Colonic mucosa (tissue), 4 donors: ENCODE data around the gene DNASE1L1. TPM values are rescaled to one million over a fixed set of nuclear protein-coding genes. Genes with fewer than 3 reads are reported as not detected.
A peak's percentile ranks its signal among the peaks of the same experiment; 100 is the strongest.

ENCODE experiments used
- DNase-seq: peaks from one replicate; pipeline ENCODE4 v3.0.0-alpha.2; 2020
- H3K27ac ChIP-seq: fragments of 200-600 bp; one replicate; pipeline ENCODE4 v1.8.0; 2021
- H3K27me3 ChIP-seq: fragments of 200-600 bp; one replicate; pipeline ENCODE4 v1.8.0; 2021
- H3K36me3 ChIP-seq: fragments of 200-600 bp; one replicate; pipeline ENCODE4 v1.8.0; 2021
- H3K4me1 ChIP-seq: fragments of 200-600 bp; one replicate; pipeline ENCODE4 v1.8.0; 2021; ENCODE audit warnings: mild to moderate bottlenecking
- H3K4me3 ChIP-seq: fragments of 200-600 bp; one replicate; pipeline ENCODE4 v1.8.0; 2021
- H3K9ac ChIP-seq, 2 donors: one replicate each; pipeline ENCODE4 v1.7.0; 2013; ENCODE audit warnings: control low read depth in 2 of 2, low read depth in 2 of 2, low read length in 2 of 2
- H3K9me3 ChIP-seq: fragments of 200-600 bp; one replicate; pipeline ENCODE4 v1.8.0; 2021
- CTCF ChIP-seq: fragments of 200-600 bp; IDR thresholded peaks from one replicate; pipeline ENCODE4 v1.8.0; 2022; ENCODE audit warnings: antibody characterized with exemption, mild to moderate bottlenecking
- intact Hi-C: fragments of 100-400 bp; cut with DNase I; formaldehyde crosslinking; loops from one replicate; pipeline ENCODE4 v1.14.1; 2022
- total RNA-seq, 2 donors: library from RNA; stranded (reverse); fragmentation: NEBNext Ultra II Directional in 1 of 2; extraction: Animal tissue kit (Norgen Biotek cat#: 25700) in 1 of 2; gene quantifications; one replicate each; pipeline ENCODE4 v1.2.1, GENCODE V29; 2021
- donor health status: healthy.
- donor health status: DM: no; HTN: no; CAD: no.
- donor health status: DM: no; HTN: no; CAD: no.

The DNASE1L1 gene
- total RNA-seq, 2 donors from 2014 or later, result 19.1 to 29.2 TPM

DNA sequence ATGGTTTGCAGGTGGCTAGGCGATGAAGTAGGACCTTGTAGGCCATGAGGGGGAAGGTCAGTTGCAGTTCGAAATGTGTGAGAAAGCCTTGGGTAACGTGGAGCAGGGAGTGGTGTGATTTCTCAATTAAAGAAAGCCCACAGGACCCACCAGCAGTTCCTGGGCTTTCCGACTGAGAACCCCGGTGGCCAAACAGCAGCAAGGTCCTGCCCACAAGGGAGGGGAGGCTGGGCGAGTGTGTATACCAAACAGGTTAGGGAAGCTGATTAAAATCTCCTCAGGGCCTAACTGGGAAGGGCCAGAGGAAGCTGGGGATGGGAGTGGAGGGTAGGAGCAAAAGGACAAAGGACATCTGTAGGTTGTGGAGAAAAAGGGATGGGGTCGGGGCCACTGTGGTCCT lies 21.9 kb upstream of the DNASE1L1 start:
- Histone ChIP-seq H3K4me3 (no peak overlapping the region), H3K27me3 (no peaks in the 10 kb centered on the region), H3K4me1 (no peaks in the 10 kb centered on the region), H3K9me3 (no peaks in the 10 kb centered on the region), H3K36me3 (no peaks in the 10 kb centered on the region), H3K9ac (no peak overlapping the region), H3K27ac (peak overlapping the region; percentile 27)
- no peak for TF ChIP-seq CTCF
- DNase-seq, result no peak
- intact Hi-C loops, result no loop called here

DNA sequence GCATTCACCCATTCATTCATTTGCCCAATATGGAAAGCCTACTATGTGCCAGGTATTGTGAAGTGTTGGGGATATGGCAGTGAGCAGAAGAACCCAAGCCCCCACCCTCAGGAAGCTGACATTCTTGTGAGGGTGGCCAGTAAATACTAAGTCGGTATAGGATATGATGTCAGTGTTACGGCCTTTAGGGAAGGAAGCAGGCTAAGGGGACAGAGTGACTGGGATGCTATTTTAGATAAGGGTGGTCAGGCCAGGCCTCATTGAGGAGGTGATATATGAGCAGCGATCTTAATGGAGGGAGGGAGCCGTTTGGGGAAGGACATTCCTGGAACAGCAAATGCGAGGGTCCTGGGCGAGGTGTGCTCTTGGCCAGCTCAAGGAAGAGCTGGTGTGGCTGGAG lies 21.4 kb upstream of the DNASE1L1 start:
- Histone ChIP-seq H3K4me3 (no peak overlapping the region), H3K27ac (peak overlapping the region; percentile 27)

DNA sequence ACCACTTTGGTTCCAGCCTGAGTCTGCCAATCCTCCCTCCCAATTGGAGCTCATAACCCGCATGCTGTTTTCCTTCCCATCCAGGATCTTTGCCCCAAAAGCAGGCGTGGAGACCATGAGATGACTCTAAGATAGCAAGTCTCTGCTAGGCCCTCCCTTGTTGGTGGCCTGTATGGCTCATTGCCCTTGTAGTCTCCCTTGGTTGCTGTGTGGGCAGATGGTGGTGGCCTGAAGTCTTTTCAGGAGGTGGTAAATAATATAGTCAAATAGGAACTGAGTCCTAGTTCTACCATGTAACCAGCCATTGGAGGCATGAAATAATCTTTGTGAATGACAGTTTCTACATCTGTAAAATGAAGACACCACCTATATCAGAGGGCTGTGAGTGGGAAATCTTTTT lies 20.7 kb upstream of the DNASE1L1 start:
- Histone ChIP-seq H3K4me1 (no peaks in the 10 kb centered on the region), H3K9ac (no peak overlapping the region), H3K4me3 (no peak overlapping the region), H3K9me3 (no peaks in the 10 kb centered on the region), H3K27ac (no peak overlapping the region), H3K27me3 (no peaks in the 10 kb centered on the region), H3K36me3 (no peaks in the 10 kb centered on the region)
- intact Hi-C loops, result no loop called here
- no peak for DNase-seq
- no peak for TF ChIP-seq CTCF

More for the DNA sequence above, 21.4 kb upstream of the DNASE1L1 start:
- intact Hi-C loops, result no loop called here
- H3K9ac ChIP-seq, result no peak overlapping the region
- no peak for DNase-seq
- no peaks in the 10 kb centered on the region for H3K4me1 ChIP-seq
- no peaks in the 10 kb centered on the region for H3K9me3 ChIP-seq
- H3K36me3 ChIP-seq, result no peaks in the 10 kb centered on the region
- H3K27me3 ChIP-seq, result no peaks in the 10 kb centered on the region
- TF ChIP-seq CTCF, result no peak

DNA sequence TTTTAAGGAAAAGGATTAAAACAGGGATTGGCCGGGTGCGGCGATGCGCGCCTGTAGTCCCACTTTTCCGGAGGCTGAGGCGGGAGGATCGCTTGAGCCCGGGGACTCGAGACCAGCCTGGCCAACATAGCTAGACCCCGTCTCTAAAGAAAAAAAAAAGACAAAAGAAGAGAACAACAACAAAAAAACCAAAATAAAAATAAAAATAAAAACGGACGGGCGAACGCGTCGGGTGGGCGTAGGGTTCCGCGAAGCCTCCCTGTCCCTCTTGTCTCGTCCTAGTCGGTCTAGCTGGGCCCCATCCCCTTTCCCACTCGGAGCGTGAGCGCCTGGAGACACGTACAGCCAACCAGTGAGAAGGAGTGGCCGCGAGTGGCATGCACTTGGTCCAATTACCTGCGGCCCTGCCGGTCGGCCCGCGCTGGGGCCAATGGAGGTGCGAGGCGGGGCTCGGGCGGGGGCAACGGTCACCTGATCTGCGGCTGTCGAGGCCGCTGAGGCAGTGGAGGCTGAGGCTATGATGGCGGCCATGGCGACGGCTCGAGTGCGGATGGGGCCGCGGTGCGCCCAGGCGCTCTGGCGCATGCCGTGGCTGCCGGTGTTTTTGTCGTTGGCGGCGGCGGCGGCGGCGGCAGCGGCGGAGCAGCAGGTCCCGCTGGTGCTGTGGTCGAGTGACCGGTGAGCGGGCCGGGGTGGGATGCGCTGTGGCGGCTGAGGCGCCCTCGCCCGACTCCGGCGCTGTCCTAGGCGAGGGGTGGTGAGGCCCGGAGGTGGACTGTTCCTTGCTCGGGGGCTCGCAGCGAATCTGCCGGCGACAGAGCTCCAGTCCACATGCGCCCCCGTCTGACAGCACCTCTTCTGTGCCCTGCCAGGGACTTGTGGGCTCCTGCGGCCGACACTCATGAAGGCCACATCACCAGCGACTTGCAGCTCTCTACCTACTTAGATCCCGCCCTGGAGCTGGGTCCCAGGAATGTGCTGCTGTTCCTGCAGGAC lies 19.4 kb upstream of the DNASE1L1 start, which contains the start of gene ATP6AP1:
Gene ATP6AP1 (plus strand): TSS at position 502 of the 996 bp plus-strand sequence. CDS start 16 bp downstream, at position 518.
- Histone ChIP-seq H3K36me3 (no peaks in the 10 kb centered on the region), H3K4me1 (no peaks in the 10 kb centered on the region), H3K4me3 (peak within 1 kb of the TSS; percentile 72), H3K27ac (peak within 1 kb of the TSS; percentile 73), H3K9me3 (no peaks in the 10 kb centered on the region), H3K9ac (peak within 1 kb of the TSS; percentile 73 to 74), H3K27me3 (no peaks in the 10 kb centered on the region)
- DNase-seq, result peak; percentile 91
- TF ChIP-seq CTCF, result no peak
- intact Hi-C loops, result no loop called here

DNA sequence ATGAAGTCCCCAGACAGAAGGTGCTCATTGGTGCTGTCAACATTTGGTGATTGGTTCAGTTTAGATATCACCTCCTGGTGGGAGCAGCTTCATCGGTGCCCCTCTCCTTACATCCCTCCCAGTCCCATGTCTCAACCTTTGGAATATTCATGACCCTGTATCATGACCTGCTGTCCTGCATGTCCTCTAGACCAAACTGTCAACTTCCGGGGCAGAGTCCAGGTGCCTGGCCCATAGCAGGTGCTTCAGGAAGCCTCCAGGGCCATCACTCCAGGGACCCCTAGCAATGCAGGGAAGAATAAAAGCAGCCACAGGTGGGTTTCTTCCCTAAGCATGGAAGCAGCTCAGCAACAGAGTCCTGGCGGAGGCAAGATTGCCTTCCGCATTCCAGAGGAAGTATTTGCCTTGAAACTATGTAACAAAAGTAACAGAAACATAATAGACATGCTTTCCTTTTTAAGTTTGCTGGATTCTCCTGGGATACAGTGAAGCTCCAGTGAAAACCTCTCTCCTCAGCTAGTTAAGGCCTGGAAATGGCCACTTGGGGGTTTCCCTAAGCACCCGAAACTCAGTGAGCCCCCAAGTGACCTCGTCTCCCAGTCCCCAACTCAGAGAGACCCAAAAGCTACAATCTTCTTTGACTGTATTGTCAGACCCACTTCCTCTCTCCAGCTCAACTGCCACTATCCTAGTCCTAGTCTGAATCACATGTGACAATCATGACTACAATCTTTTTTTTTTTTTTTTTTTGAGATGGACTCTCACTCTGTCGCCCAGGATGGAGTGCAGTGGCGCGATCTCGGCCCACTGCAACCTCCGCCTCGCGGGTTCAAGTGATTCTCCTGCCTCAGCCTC lies 18.1 kb upstream of the DNASE1L1 start:
- Histone ChIP-seq H3K27me3 (no peaks in the 10 kb centered on the region), H3K4me1 (no peaks in the 10 kb centered on the region), H3K36me3 (no peaks in the 10 kb centered on the region), H3K27ac (no peak overlapping the region), H3K4me3 (no peak overlapping the region), H3K9me3 (no peaks in the 10 kb centered on the region), H3K9ac (peak overlapping the region in 1 of 2 donors; percentile 26)
- TF ChIP-seq CTCF, result no peak
- intact Hi-C loops, result no loop called here
- DNase-seq, result no peak
